Measurements from ENCODE around the gene RNF135. TPM values are rescaled to one million over a fixed set of nuclear protein-coding genes. Genes with fewer than 3 reads are reported as not detected.
"Not testable (repeated sequence)": the region's sequence is repeated elsewhere in the genome, so short reads cannot be mapped to it uniquely, and the experiment has no call there.

RNF135 gene
- total RNA-seq, 1 experiment from 2014 or later, result 11.2 TPM

- H3K4me3 ChIP-seq (replicated peaks in 1 of 2; ENCODE audit: low read depth in 1 of 2, low read length in 2 of 2), result peak overlapping the region; percentile 72 to 83
- H3K9me3 ChIP-seq (ENCODE audit: control insufficient read depth in 1 of 2, insufficient read depth in 1 of 2, low read depth in 1 of 2, low read length in 2 of 2), result no peaks in the 10 kb centered on the region
- no peaks in the 10 kb centered on the region for H3K9me2 ChIP-seq (ENCODE audit: insufficient read depth)
- TF ChIP-seq CTCF (IDR thresholded peaks at IDR 0.05 in 2 of 3, conservative IDR thresholded peaks at IDR 0.05 in 1 of 3; ENCODE audit: borderline replicate concordance in 1 of 3, insufficient read depth in 1 of 3, low read depth in 2 of 3, low read length in 2 of 3) (no peak), SP1 (IDR thresholded peaks at IDR 0.05; ENCODE audit: low read depth) (0 out of 2 replicates have a peak, but pooled peaks have one; percentile 10)
- H2AFZ ChIP-seq (ENCODE audit: low read depth, low read length, poor library complexity, severe bottlenecking), result peak overlapping the region; percentile 50
- ChIA-PET CTCF (no interaction called here), RAD21 (ENCODE audit: low non-redundant PET in 1 of 2, low total read pairs in 2 of 2, uncharacterized antibody in 2 of 2, unreplicated experiment in 2 of 2) (no interaction called here), POLR2A (interaction anchor here (0.7 kb wide), 1 partner anchor 316 kb away, joined by 3 read pairs; no protein-coding TSS in a partner anchor)
- BruUV-seq (replicated peaks), result TSS peak; percentile 96
- intact Hi-C loops (cut with micrococcal nuclease), result no loop called here
- H3K4me2 ChIP-seq (ENCODE audit: low read length), result peak overlapping the region; percentile 84
- no peaks in the 10 kb centered on the region for H3K27me3 ChIP-seq (ENCODE audit: insufficient read depth, low read length)
- ATAC-seq (no peak), DNase-seq (ENCODE audit: low read depth, low spot score) (no peak)
- peak overlapping the region; percentile 96 for H3K27ac ChIP-seq (ENCODE audit: low read depth, low read length)
- H3K4me1 ChIP-seq (ENCODE audit: control insufficient read depth in 1 of 2, insufficient read depth in 2 of 2, low read length in 2 of 2), result peaks cover 9 to 24% of the 10 kb centered on the region in 2 experiments; a peak in 3 of 4 replicates
- peak overlapping the region; percentile 83 for H3K9ac ChIP-seq (ENCODE audit: low read length)
- H3K79me2 ChIP-seq (ENCODE audit: insufficient read depth, low read length), result peaks cover 17% of the 10 kb centered on the region
- H4K20me1 ChIP-seq (ENCODE audit: insufficient read depth), result no peaks in the 10 kb centered on the region
- no peaks in the 10 kb centered on the region for H3K36me3 ChIP-seq (ENCODE audit: control insufficient read depth in 1 of 2, insufficient read depth in 2 of 2, low read length in 2 of 2)
These were observed 629 bp upstream of the RNF135 start for GRCh38 chr17:30969989-30970830.

- intact Hi-C loops (cut with micrococcal nuclease), result no loop called here
- no peaks in the 10 kb centered on the region for H3K27me3 ChIP-seq (ENCODE audit: insufficient read depth, low read length)
- no TSS peak for BruUV-seq (replicated peaks)
- POLR2A ChIA-PET, result no interaction called here
- H3K9me2 ChIP-seq (ENCODE audit: insufficient read depth), result no peaks in the 10 kb centered on the region
- RAD21 ChIA-PET (ENCODE audit: low non-redundant PET in 1 of 2, low total read pairs in 2 of 2, uncharacterized antibody in 2 of 2, unreplicated experiment in 2 of 2), result no interaction called here
- peaks cover 7 to 22% of the 10 kb centered on the region in 2 experiments; a peak in 3 of 4 replicates for H3K4me1 ChIP-seq (ENCODE audit: control insufficient read depth in 1 of 2, insufficient read depth in 2 of 2, low read length in 2 of 2)
- CTCF ChIA-PET, result no interaction called here
- H2AFZ ChIP-seq (ENCODE audit: low read depth, low read length, poor library complexity, severe bottlenecking), result no peak overlapping the region
- no peak overlapping the region for H3K4me3 ChIP-seq (replicated peaks in 1 of 2; ENCODE audit: low read depth in 1 of 2, low read length in 2 of 2)
- ATAC-seq, result no peak
- no peak overlapping the region for H3K9ac ChIP-seq (ENCODE audit: low read length)
- H3K36me3 ChIP-seq (ENCODE audit: control insufficient read depth in 1 of 2, insufficient read depth in 2 of 2, low read length in 2 of 2), result no peaks in the 10 kb centered on the region
- H4K20me1 ChIP-seq (ENCODE audit: insufficient read depth), result no peaks in the 10 kb centered on the region
- no peaks in the 10 kb centered on the region for H3K9me3 ChIP-seq (ENCODE audit: control insufficient read depth in 1 of 2, insufficient read depth in 1 of 2, low read depth in 1 of 2, low read length in 2 of 2)
- DNase-seq (ENCODE audit: low read depth, low spot score), result no peak
- peaks cover 17% of the 10 kb centered on the region for H3K79me2 ChIP-seq (ENCODE audit: insufficient read depth, low read length)
- H3K4me2 ChIP-seq (ENCODE audit: low read length), result no peak overlapping the region
- TF ChIP-seq SRF (IDR thresholded peaks at IDR 0.05; ENCODE audit: low read depth) (no peak), EGR1 (IDR thresholded peaks at IDR 0.05; ENCODE audit: low read depth) (no peak), CTCF (IDR thresholded peaks at IDR 0.05 in 2 of 3, conservative IDR thresholded peaks at IDR 0.05 in 1 of 3; ENCODE audit: borderline replicate concordance in 1 of 3, insufficient read depth in 1 of 3, low read depth in 2 of 3, low read length in 2 of 3) (no peak)
- no peak overlapping the region for H3K27ac ChIP-seq (ENCODE audit: low read depth, low read length)
These were observed 4.4 kb downstream of the RNF135 start for GRCh38 chr17:30975042-30975820.

- BruUV-seq (replicated peaks); H3K4me2 ChIP-seq (ENCODE audit: low read length); H3K27ac ChIP-seq (ENCODE audit: low read depth, low read length); H3K36me3 ChIP-seq (ENCODE audit: control insufficient read depth in 1 of 2, insufficient read depth in 2 of 2, low read length in 2 of 2); CTCF ChIA-PET; RAD21 ChIA-PET (ENCODE audit: low non-redundant PET in 1 of 2, low total read pairs in 2 of 2, uncharacterized antibody in 2 of 2, unreplicated experiment in 2 of 2); H3K9ac ChIP-seq (ENCODE audit: low read length); ATAC-seq; POLR2A ChIA-PET; H3K27me3 ChIP-seq (ENCODE audit: insufficient read depth, low read length); H3K4me3 ChIP-seq (replicated peaks in 1 of 2; ENCODE audit: low read depth in 1 of 2, low read length in 2 of 2); H3K9me3 ChIP-seq (ENCODE audit: control insufficient read depth in 1 of 2, insufficient read depth in 1 of 2, low read depth in 1 of 2, low read length in 2 of 2); H3K9me2 ChIP-seq (ENCODE audit: insufficient read depth); H3K4me1 ChIP-seq (ENCODE audit: control insufficient read depth in 1 of 2, insufficient read depth in 2 of 2, low read length in 2 of 2); H2AFZ ChIP-seq (ENCODE audit: low read depth, low read length, poor library complexity, severe bottlenecking); H3K79me2 ChIP-seq (ENCODE audit: insufficient read depth, low read length); H4K20me1 ChIP-seq (ENCODE audit: insufficient read depth); intact Hi-C loops (cut with micrococcal nuclease); DNase-seq (ENCODE audit: low read depth, low spot score): not testable (repeated sequence)
These were observed 9.1 kb downstream of the RNF135 start for GRCh38 chr17:30979919-30980318.

Measured in HCT116 (cell line).